GM12878 (cell line): ENCODE results near the gene LDLR. TPM values are rescaled to one million over a fixed set of nuclear protein-coding genes. Genes with fewer than 3 reads are reported as not detected.
A peak's percentile ranks its signal among the peaks of the same experiment; 100 is the strongest.

Experiments
- ATAC-seq: fragments of 200-7000 bp; cut with Tn5 transposase; 3 replicates; pipeline ENCODE4 v1.9.1; 2020; ENCODE audit warnings: mild to moderate bottlenecking, moderate library complexity
- BruUV-seq: library from RNA; stranded (reverse); fragments of 400-500 nt; replicated peaks from 2 replicates; lab custom pipeline; 2021; lab: Mats Ljungman, UMichigan
- CTCF ChIA-PET: fragments of 300-600 bp; sonication (Branson Sonifier 250); formaldehyde crosslinking; extraction: SDS; loops from one replicate; lab custom pipeline; 2021; ENCODE audit warnings: inconsistent platforms; lab: Yijun Ruan, JAX
- POLR2A ChIA-PET: fragments of 350-600 bp; formaldehyde crosslinking; extraction: SDS; loops from one replicate; lab custom pipeline; 2021; ENCODE audit warnings: inconsistent platforms; lab: Charles Lee
- RAD21 ChIA-PET: fragments of 300-600 bp; sonication (Branson Sonifier 250); formaldehyde crosslinking; loops from one replicate; lab custom pipeline; 2023; ENCODE audit warnings: antibody characterized with exemption; ENCODE audit not compliant: unreplicated experiment; lab: Charles Lee
- SMC1A ChIA-PET: fragments of 300-600 bp; sonication (Branson Sonifier 250); formaldehyde crosslinking; loops from one replicate; lab custom pipeline; 2023; ENCODE audit not compliant: unreplicated experiment, uncharacterized antibody; lab: Charles Lee
- DNase-seq: peaks from one replicate; pipeline ENCODE4 v3.0.0-alpha.2; 2011; ENCODE audit warnings: low read depth, low spot score
- FAIRE-seq: peaks from 3 replicates; lab custom pipeline; 2011; peaks lifted over from hg19 to GRCh38; lab: Jason Lieb, UNC
- H2AFZ ChIP-seq: 2 replicates; pipeline ENCODE4 v1.6.0; 2011; ENCODE audit warnings: low read depth, low read length, control low read depth; ENCODE audit not compliant: control insufficient read depth
- H3K27ac ChIP-seq: 2 replicates; pipeline ENCODE4 v1.5.1; 2011; ENCODE audit warnings: control low read depth; ENCODE audit not compliant: control insufficient read depth, insufficient read depth
- H3K27me3 ChIP-seq, 2 experiments: replicated peaks in 1 of 2; 2 replicates each; pipeline versions ENCODE4 v1.6.0 to v1.6.1; 2011; ENCODE audit warnings: low read length in 1 of 2; ENCODE audit not compliant: control insufficient read depth in 2 of 2, insufficient read depth in 2 of 2
- H3K36me3 ChIP-seq, 2 experiments: 2 replicates each; pipeline ENCODE4 v1.5.1; 2011; ENCODE audit warnings: low read length in 1 of 2; ENCODE audit not compliant: control insufficient read depth in 2 of 2, insufficient read depth in 2 of 2
- H3K4me1 ChIP-seq: 2 replicates; pipeline ENCODE4 v1.6.1; 2011; ENCODE audit warnings: mild to moderate bottlenecking, low read length, moderate library complexity, mixed read lengths; ENCODE audit not compliant: control insufficient read depth, insufficient read depth
- H3K4me2 ChIP-seq: 2 replicates; pipeline ENCODE4 v1.6.0; 2011; ENCODE audit warnings: control low read depth; ENCODE audit not compliant: control insufficient read depth, insufficient read depth
- H3K4me3 ChIP-seq: fragments of 200-600 bp; sonication (generic); 2 replicates; pipeline ENCODE4 v1.5.1; 2016
- H3K79me2 ChIP-seq: 2 replicates; pipeline ENCODE4 v1.6.0; 2011; ENCODE audit warnings: low read length; ENCODE audit not compliant: control insufficient read depth, insufficient read depth
- H3K9ac ChIP-seq: 2 replicates; pipeline ENCODE4 v1.8.0; 2011; ENCODE audit warnings: low read length, control low read depth, mixed read lengths; ENCODE audit not compliant: control insufficient read depth, insufficient read depth
- H3K9me3 ChIP-seq: replicated peaks from 3 replicates; pipeline ENCODE4 v1.5.1; 2011; ENCODE audit warnings: mild to moderate bottlenecking, low read length; ENCODE audit not compliant: control insufficient read depth, insufficient read depth
- H4K20me1 ChIP-seq: 2 replicates; pipeline ENCODE4 v1.6.0; 2011; ENCODE audit not compliant: control insufficient read depth, insufficient read depth
- CBX3 ChIP-seq: fragments of 200-600 bp; sonication (generic); IDR thresholded peaks from 2 replicates; pipeline ENCODE4 v1.6.1; 2016; ENCODE audit warnings: low read depth, borderline replicate concordance
- CHD2 ChIP-seq: IDR thresholded peaks from 2 replicates; pipeline ENCODE4 v1.6.1; 2011; ENCODE audit warnings: low read depth, low read length, improper control_type of control experiment, borderline replicate concordance
- CREM ChIP-seq: IDR thresholded peaks from 2 replicates; pipeline ENCODE4 v1.6.1; 2014; ENCODE audit warnings: antibody characterized with exemption, low read depth
- FOXM1 ChIP-seq: IDR thresholded peaks from 2 replicates; pipeline ENCODE4 v1.6.1; 2012; ENCODE audit warnings: low read depth, mild to moderate bottlenecking, inconsistent platforms, low read length, moderate library complexity
- GABPA ChIP-seq: IDR thresholded peaks from 2 replicates; pipeline ENCODE4 v1.6.1; 2014; ENCODE audit warnings: antibody characterized with exemption, low read depth, mild to moderate bottlenecking, inconsistent platforms
- NBN ChIP-seq: fragments of 450-650 bp; IDR thresholded peaks from 2 replicates; pipeline ENCODE4 v1.6.1; 2016
- TARDBP ChIP-seq: IDR thresholded peaks from 2 replicates; pipeline ENCODE4 v1.6.1; 2016; ENCODE audit warnings: borderline replicate concordance
- ZNF24 ChIP-seq: fragments of 450-650 bp; IDR thresholded peaks from 2 replicates; pipeline ENCODE4 v1.6.1; 2017; ENCODE audit warnings: antibody characterized with exemption, mild to moderate bottlenecking
- ZNF384 ChIP-seq: IDR thresholded peaks from 2 replicates; pipeline ENCODE4 v1.6.1; 2012; ENCODE audit warnings: low read depth, mild to moderate bottlenecking, low read length, improper control_type of control experiment, borderline replicate concordance
- ZNF622 ChIP-seq: fragments of 450-650 bp; IDR thresholded peaks from 2 replicates; pipeline ENCODE4 v1.6.1; 2017; ENCODE audit warnings: mild to moderate bottlenecking, inconsistent platforms
- WGBS: methylation state at CpG from one replicate; pipeline ENCODE4 v1.1.6; 2016; ENCODE audit warnings: low lambda C conversion rate; ENCODE audit not compliant: insufficient replicate concordance, insufficient coverage; ENCODE audit errors: missing lambda C conversion rate; 5-methylcytosine and 5-hydroxymethylcytosine counted together
- in situ Hi-C: fragments of 300-500 bp; cut with MboI; formaldehyde crosslinking; loops from 9 replicates; pipeline ENCODE4 v1.14.3; 2018; ENCODE audit warnings: mixed read lengths
- intact Hi-C: fragments of 100-400 bp; cut with micrococcal nuclease; formaldehyde crosslinking; loops from one replicate; pipeline ENCODE4 v1.14.2; 2022; ENCODE audit not compliant: unreplicated experiment
- polyA plus RNA-seq, 11 experiments: library from polyadenylated mRNA; depleted of rRNA in 4 of 11; unstranded in 6 of 11; stranded (reverse) in 5 of 11; fragments of >200 nt; fragmentation: Nextera tagmentation in 4 of 11; fragmentation: Illumina TruSeq in 1 of 11; extraction: Ambion mirVana in 4 of 11; extraction: Trizol in 1 of 11; gene quantifications; 1 replicate in 1 of 11; 2 replicates in 10 of 11; pipeline versions ENCODE4 v1.2.1 to v1.2.3, GENCODE V29; 2011 to 2016; ENCODE audit warnings: inconsistent platforms in 2 of 11, missing spikeins in 2 of 11, low read depth in 1 of 11
- total RNA-seq, 4 experiments: library from RNA; depleted of rRNA in 3 of 4; stranded (reverse); fragments of >200 nt in 3 of 4; fragmentation: Illumina TruSeq in 1 of 4; extraction: Trizol in 1 of 4; gene quantifications; 2 replicates each; pipeline versions ENCODE4 v1.2.1 to v1.2.3, GENCODE V29; 2013 to 2021
- TF ChIP-seq, protein P1 (sequence below): IDR thresholded peaks from 2 replicates; pipeline ENCODE4 v1.6.1; 2011; ENCODE audit warnings: low read depth, low read length, improper control_type of control experiment, borderline replicate concordance
- TF ChIP-seq, protein P2 (sequence below): IDR thresholded peaks from 2 replicates; pipeline ENCODE4 v1.6.1; 2011; ENCODE audit warnings: mild to moderate bottlenecking, low read depth, low read length, moderate library complexity; ENCODE audit not compliant: insufficient replicate concordance
- TF ChIP-seq, protein P3 (sequence below): fragments of 450-650 bp; formaldehyde crosslinking; IDR thresholded peaks from 2 replicates; pipeline ENCODE4 v1.5.0; 2022; ENCODE audit warnings: mild to moderate bottlenecking, missing genetic modification characterization
- TF ChIP-seq, protein P4 (sequence below): IDR thresholded peaks from 2 replicates; pipeline ENCODE4 v1.6.1; 2012; ENCODE audit warnings: improper control_type of control experiment, low read depth, low read length; ENCODE audit not compliant: insufficient replicate concordance

The LDLR gene
- total and polyA plus RNA-seq, 10 of the 15 experiments (the other 5 are each of a cell fraction or from before 2014, with no cell fraction given) = 11.3 to 59.2 (median 27.3) TPM

DNA sequence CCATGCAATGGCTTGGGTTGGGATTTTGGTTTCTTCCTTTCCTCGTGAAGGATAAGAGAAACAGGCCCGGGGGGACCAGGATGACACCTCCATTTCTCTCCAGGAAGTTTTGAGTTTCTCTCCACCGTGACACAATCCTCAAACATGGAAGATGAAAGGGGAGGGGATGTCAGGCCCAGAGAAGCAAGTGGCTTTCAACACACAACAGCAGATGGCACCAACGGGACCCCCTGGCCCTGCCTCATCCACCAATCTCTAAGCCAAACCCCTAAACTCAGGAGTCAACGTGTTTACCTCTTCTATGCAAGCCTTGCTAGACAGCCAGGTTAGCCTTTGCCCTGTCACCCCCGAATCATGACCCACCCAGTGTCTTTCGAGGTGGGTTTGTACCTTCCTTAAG is 42.2 kb downstream of the LDLR start:
- ATAC-seq (no peak), DNase-seq (no peak), FAIRE-seq (no peak)
- CTCF ChIA-PET = interaction anchor here (1.4 kb wide), 1 partner anchor 10 kb away, joined by 3 read pairs; no protein-coding TSS in a partner anchor
- Histone ChIP-seq H3K79me2 (no peaks in the 10 kb centered on the region), H3K36me3 (peaks cover 33 to 41% of the 10 kb centered on the region in 2 experiments), H3K4me3 (no peak overlapping the region), H3K27ac (no peak overlapping the region), H3K9ac (no peak overlapping the region), H3K27me3 (no peaks in the 10 kb centered on the region), H4K20me1 (no peaks in the 10 kb centered on the region; the same call in 1 of the 2 replicates), H3K4me2 (no peak overlapping the region), H2AFZ (no peak overlapping the region), H3K9me3 (no peaks in the 10 kb centered on the region; the same call in 2 of the 3 replicates), H3K4me1 (no peaks in the 10 kb centered on the region)
- in situ Hi-C loops (no loop called here), intact Hi-C loops (loop anchor here (1.0 to 5.0 kb wide), 2 partner anchors 95 to 189 kb away; no protein-coding TSS in a partner anchor)
- SMC1A ChIA-PET = no interaction called here
- POLR2A ChIA-PET = no interaction called here
- TF ChIP-seq CBX3 (no peak), ZNF622 (no peak), CHD2 (no peak), FOXM1 (no peak), TARDBP (no peak), NBN (no peak), CREM (no peak), ZNF24 (no peak), ZNF384 (no peak), GABPA (no peak)
- TF ChIP-seq, protein P1, sequence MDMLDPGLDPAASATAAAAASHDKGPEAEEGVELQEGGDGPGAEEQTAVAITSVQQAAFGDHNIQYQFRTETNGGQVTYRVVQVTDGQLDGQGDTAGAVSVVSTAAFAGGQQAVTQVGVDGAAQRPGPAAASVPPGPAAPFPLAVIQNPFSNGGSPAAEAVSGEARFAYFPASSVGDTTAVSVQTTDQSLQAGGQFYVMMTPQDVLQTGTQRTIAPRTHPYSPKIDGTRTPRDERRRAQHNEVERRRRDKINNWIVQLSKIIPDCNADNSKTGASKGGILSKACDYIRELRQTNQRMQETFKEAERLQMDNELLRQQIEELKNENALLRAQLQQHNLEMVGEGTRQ = no peak
- TF ChIP-seq, protein P2, sequence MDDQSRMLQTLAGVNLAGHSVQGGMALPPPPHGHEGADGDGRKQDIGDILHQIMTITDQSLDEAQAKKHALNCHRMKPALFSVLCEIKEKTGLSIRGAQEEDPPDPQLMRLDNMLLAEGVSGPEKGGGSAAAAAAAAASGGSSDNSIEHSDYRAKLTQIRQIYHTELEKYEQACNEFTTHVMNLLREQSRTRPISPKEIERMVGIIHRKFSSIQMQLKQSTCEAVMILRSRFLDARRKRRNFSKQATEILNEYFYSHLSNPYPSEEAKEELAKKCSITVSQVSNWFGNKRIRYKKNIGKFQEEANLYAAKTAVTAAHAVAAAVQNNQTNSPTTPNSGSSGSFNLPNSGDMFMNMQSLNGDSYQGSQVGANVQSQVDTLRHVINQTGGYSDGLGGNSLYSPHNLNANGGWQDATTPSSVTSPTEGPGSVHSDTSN = no peak
- TF ChIP-seq, protein P3, sequence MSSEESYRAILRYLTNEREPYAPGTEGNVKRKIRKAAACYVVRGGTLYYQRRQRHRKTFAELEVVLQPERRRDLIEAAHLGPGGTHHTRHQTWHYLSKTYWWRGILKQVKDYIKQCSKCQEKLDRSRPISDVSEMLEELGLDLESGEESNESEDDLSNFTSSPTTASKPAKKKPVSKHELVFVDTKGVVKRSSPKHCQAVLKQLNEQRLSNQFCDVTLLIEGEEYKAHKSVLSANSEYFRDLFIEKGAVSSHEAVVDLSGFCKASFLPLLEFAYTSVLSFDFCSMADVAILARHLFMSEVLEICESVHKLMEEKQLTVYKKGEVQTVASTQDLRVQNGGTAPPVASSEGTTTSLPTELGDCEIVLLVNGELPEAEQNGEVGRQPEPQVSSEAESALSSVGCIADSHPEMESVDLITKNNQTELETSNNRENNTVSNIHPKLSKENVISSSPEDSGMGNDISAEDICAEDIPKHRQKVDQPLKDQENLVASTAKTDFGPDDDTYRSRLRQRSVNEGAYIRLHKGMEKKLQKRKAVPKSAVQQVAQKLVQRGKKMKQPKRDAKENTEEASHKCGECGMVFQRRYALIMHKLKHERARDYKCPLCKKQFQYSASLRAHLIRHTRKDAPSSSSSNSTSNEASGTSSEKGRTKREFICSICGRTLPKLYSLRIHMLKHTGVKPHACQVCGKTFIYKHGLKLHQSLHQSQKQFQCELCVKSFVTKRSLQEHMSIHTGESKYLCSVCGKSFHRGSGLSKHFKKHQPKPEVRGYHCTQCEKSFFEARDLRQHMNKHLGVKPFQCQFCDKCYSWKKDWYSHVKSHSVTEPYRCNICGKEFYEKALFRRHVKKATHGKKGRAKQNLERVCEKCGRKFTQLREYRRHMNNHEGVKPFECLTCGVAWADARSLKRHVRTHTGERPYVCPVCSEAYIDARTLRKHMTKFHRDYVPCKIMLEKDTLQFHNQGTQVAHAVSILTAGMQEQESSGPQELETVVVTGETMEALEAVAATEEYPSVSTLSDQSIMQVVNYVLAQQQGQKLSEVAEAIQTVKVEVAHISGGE = no peak
- TF ChIP-seq, protein P4, sequence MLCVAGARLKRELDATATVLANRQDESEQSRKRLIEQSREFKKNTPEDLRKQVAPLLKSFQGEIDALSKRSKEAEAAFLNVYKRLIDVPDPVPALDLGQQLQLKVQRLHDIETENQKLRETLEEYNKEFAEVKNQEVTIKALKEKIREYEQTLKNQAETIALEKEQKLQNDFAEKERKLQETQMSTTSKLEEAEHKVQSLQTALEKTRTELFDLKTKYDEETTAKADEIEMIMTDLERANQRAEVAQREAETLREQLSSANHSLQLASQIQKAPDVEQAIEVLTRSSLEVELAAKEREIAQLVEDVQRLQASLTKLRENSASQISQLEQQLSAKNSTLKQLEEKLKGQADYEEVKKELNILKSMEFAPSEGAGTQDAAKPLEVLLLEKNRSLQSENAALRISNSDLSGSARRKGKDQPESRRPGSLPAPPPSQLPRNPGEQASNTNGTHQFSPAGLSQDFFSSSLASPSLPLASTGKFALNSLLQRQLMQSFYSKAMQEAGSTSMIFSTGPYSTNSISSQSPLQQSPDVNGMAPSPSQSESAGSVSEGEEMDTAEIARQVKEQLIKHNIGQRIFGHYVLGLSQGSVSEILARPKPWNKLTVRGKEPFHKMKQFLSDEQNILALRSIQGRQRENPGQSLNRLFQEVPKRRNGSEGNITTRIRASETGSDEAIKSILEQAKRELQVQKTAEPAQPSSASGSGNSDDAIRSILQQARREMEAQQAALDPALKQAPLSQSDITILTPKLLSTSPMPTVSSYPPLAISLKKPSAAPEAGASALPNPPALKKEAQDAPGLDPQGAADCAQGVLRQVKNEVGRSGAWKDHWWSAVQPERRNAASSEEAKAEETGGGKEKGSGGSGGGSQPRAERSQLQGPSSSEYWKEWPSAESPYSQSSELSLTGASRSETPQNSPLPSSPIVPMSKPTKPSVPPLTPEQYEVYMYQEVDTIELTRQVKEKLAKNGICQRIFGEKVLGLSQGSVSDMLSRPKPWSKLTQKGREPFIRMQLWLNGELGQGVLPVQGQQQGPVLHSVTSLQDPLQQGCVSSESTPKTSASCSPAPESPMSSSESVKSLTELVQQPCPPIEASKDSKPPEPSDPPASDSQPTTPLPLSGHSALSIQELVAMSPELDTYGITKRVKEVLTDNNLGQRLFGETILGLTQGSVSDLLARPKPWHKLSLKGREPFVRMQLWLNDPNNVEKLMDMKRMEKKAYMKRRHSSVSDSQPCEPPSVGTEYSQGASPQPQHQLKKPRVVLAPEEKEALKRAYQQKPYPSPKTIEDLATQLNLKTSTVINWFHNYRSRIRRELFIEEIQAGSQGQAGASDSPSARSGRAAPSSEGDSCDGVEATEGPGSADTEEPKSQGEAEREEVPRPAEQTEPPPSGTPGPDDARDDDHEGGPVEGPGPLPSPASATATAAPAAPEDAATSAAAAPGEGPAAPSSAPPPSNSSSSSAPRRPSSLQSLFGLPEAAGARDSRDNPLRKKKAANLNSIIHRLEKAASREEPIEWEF = no peak
- RAD21 ChIA-PET = no interaction called here
- BruUV-seq = TSS peak; percentile 69
- WGBS = 86% methylated on average over 7 of the region's 7 CpGs
